Subcutaneous adipose tissue (tissue), 4 donors: Measurements from ENCODE around the gene TTPAL. TPM values are rescaled to one million over a fixed set of nuclear protein-coding genes. Genes with fewer than 3 reads are reported as not detected.

Source experiments
- CTCF ChIP-seq: fragments of 450-650 bp; IDR thresholded peaks from one replicate; pipeline ENCODE4 v1.5.1; 2016; ENCODE audit warnings: low read depth, mild to moderate bottlenecking, control low read depth, antibody characterized with exemption, moderate library complexity
- total RNA-seq, 4 donors: library from RNA; depleted of rRNA; stranded (reverse); fragments of >200 nt; gene quantifications; one replicate each; pipeline ENCODE4 v1.1.0, GENCODE V29; 2016

Gene TTPAL
- total RNA-seq, 4 donors from 2014 or later, result 19.2 to 28.0 (median 23.1) TPM

DNA sequence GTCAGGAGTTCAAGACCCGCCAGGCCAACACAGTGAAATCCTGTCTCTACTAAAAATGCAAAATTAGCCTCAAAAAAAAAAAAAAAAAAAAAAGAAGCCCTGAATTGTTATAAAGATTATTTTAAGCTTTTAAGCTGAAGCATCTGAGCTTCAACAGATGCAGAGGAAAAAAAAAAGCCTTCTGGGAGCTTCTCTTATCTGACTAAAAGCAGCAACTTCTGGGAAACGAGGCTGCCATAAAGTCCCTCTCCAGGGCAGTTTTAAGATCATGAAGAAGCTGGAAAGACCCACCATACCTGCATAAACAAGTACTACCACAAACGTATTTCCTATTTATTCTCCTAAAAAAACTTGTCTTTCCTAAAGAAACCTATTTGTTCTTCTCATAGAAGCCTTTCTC, 42.6 kb downstream of the TTPAL start:
- no peak for TF ChIP-seq CTCF

DNA sequence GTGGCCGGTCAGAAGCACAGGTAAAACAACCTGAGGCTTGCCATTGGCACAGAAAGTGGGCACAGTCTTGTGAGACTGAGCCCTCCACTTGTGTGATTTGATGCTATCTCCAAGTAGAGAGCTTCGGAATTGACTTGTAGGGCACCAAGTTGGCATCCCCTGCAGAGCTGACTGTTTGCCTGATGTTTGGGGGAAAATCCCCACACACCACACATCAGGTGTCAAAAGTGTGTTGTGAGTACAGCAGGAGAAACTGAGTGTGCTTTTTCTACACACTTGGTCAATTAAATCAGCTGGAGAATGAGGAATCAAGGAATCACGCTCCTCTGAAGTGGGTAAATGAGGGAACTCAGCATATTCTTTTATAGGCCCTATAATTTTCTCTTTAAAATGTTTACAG, 45.2 kb downstream of the TTPAL start:
- TF ChIP-seq CTCF, result no peak

GRCh38 chr20:44521484-44522481, 46.1 kb downstream of the TTPAL start, which contains the start of gene SERINC3:
Gene SERINC3 (minus strand): TSS chr20:44522070. CDS start chr20:44521951, 119 bp downstream.
- TF ChIP-seq CTCF, result no peak

GRCh38 chr20:44522841-44523240, 47.2 kb downstream of the TTPAL start:
- no peak for TF ChIP-seq CTCF

DNA sequence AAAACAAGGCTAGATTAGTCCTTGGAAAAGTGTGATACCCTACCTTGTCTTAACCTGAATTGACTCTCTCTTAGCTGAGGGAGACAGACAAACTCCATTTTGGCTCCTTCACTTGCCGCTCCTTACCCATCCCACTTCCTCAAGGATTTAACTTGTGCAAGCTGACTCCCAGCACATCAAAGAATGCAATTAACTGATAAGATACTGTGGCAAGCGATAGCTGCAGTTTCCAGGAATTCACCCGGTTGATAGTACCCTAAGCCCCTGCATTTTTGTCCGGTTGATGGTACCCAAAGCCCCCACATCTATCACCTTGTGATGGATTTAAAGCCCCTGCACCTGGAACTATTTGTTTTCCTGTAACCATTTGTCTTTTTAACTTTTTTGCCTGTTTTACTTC, 48.1 kb downstream of the TTPAL start:
- TF ChIP-seq CTCF, result no peak

DNA sequence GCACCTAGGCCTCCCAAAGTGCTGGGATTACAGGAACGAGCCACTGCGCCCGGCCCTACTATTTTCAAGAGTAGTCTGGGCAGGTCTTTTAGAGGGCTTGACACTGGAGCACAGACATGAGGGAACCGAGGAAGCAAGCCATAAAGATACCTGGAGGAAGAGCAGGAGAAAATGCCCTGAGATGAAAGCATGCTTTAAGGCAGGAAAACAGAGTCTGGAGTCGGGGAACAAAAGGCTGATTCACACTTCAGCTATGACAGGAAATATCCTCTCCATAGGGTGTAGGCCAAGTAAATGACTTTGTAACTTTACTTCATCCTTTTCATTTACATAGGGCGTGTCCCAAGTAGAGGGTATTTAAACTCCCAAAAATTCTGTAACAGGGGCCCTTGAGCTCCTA, 50.5 kb downstream of the TTPAL start:
- no peak for TF ChIP-seq CTCF

DNA sequence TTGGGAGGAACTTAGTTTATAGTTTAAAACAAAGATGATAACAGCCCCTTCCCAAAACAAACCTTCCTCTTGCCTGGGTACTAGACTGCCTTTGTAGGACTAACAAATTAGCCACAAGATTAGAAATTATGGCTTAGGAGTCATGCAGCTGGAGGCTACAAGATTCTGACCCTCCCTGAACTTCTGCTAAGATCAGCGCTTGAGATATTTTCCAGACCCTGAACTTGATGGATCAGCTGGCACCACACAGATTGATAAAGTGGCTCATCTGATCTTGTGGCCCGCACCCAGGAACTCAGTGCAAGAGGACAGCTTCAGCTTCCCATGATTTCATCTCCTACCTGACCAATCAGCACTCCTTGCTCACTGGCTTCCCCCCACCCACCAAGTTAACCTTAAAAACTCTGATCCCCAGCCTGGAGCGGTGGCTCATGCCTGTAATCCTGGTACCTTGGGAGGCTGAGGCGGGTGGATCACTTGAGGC, 52.1 kb downstream of the TTPAL start:
- TF ChIP-seq CTCF, result no peak
